ENCODE data around the gene TBC1D22A. TPM values are rescaled to one million over a fixed set of nuclear protein-coding genes. Genes with fewer than 3 reads are reported as not detected.
"Not testable (repeated sequence)": the region's sequence is repeated elsewhere in the genome, so short reads cannot be mapped to it uniquely, and the experiment has no call there.

Gene TBC1D22A
- total RNA-seq, 4 donors from 2014 or later, result 42.6 to 70.4 (median 55.1) TPM

DNA sequence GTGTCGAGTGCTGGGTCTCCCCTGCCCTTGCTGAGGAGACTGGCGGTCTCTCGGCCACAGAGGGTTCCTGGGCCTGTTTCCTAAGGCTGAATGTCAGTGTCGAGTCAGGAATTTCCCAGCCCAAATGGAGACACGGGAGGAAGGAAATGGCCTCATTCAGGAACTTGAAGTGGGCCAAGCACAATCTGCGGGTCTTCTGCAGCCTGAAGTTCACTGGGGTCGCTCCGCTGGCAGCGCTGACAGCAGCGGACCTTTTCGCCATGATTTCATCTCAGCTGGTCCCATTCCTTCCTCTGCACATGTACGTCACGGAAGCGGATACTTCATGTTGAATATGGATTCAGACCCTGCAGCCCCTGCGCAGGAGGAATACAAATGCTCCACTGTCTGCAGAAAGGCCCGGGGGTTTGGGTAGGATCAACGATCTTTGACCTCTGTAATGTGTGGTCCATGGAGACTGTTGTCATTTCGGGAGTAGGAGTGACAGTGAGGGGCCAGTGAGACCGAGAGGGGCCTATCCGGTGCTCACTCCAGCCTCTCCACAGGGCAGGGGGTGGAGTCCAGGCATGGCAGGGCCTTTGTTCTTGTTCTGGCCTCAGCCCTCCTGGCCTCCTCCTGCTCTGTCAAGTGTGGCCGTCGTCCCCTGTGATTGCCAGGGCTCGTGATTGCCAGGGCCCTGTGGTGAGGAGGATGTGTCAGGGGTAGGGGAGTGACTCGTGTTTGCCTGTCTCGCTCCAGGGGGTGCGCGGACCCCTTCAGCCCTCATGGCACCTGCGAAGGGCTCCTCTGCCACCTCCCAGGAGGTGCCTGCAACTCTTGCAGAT lies 402.3 kb downstream of the TBC1D22A start:
- no peak overlapping the region for H3K27ac ChIP-seq
- no peak overlapping the region for H3K4me3 ChIP-seq
- H3K27me3 ChIP-seq, result no peaks in the 10 kb centered on the region
- DNase-seq, result peak in 2 of 3 donors; percentile 38 to 43
- no peaks in the 10 kb centered on the region for H3K9me3 ChIP-seq
- peaks cover 0 to 8% (median 0%) of the 10 kb centered on the region in 3 donors for H3K36me3 ChIP-seq
- H3K4me1 ChIP-seq, result no peaks in the 10 kb centered on the region
- TF ChIP-seq, protein P1, sequence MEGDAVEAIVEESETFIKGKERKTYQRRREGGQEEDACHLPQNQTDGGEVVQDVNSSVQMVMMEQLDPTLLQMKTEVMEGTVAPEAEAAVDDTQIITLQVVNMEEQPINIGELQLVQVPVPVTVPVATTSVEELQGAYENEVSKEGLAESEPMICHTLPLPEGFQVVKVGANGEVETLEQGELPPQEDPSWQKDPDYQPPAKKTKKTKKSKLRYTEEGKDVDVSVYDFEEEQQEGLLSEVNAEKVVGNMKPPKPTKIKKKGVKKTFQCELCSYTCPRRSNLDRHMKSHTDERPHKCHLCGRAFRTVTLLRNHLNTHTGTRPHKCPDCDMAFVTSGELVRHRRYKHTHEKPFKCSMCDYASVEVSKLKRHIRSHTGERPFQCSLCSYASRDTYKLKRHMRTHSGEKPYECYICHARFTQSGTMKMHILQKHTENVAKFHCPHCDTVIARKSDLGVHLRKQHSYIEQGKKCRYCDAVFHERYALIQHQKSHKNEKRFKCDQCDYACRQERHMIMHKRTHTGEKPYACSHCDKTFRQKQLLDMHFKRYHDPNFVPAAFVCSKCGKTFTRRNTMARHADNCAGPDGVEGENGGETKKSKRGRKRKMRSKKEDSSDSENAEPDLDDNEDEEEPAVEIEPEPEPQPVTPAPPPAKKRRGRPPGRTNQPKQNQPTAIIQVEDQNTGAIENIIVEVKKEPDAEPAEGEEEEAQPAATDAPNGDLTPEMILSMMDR (IDR thresholded peaks at IDR 0.05), result no peak
- TF ChIP-seq POLR2A (IDR thresholded peaks at IDR 0.05), result no peak

DNA sequence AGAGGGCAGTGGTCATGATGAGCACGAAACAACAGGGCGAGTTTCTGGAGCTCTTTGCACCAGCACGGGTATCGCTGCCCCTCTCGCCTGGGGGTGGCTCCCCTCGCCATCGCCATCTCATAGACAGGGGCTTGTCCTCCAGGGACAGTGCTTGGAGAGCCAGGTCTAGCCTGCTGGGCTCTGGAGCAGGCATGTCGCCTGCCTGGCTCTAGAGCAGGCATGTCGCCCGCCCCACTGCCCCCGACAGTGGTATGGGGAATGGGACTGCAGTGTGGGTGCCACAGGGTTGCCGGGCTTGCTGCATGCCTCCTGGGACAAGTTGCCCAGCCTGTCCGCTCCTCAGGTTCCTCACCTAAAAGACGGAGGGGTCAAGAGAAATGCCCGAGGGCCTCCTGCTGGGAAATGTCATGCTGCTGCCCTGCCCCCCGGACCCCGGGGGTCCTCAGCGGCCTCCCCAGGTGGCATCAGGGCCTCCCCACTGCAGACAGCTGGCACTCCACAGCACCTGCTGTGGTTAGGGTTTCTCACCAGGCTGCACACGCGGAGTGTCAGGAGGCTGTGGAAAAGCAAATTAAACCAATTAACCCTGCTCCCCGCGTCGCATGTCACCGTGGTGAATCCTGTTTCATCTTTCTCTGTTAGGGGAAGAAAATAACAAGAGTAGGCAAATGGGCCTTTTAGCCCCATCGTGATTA lies 403.0 kb downstream of the TBC1D22A start:
- DNase-seq, result peak in 2 of 3 donors; percentile 32 to 36
- Histone ChIP-seq H3K4me1 (no peaks in the 10 kb centered on the region), H3K27me3 (no peaks in the 10 kb centered on the region), H3K36me3 (peaks cover 0 to 8% (median 0%) of the 10 kb centered on the region in 3 donors), H3K27ac (no peak overlapping the region), H3K9me3 (no peaks in the 10 kb centered on the region), H3K4me3 (no peak overlapping the region)
- TF ChIP-seq, protein P1 (IDR thresholded peaks at IDR 0.05), result no peak
- no peak for TF ChIP-seq POLR2A (IDR thresholded peaks at IDR 0.05)

DNA sequence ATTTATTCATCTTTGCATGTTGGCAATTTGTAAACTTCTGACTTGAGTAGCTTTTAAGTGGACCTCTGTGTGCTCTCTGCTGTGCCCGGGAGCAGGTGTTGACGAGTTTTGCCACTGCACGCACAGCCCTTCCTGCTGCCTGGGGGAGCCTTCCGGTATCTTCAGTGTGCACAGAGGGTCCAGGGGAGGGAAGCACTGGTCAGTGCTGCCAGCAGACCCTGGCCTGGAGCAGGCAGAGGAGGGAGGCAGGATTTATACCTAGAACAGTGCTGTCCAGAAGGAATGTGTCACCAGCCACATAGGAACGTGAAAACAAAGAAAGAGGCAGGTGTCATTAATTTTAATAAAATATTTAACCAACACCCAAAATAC lies 403.6 kb downstream of the TBC1D22A start:
- DNase-seq, result peak in 2 of 3 donors; percentile 20 to 26
- H3K4me1 ChIP-seq, result no peaks in the 10 kb centered on the region
- H3K4me3 ChIP-seq, result no peak overlapping the region
- peaks cover 0 to 8% (median 0%) of the 10 kb centered on the region in 3 donors for H3K36me3 ChIP-seq
- no peaks in the 10 kb centered on the region for H3K9me3 ChIP-seq
- TF ChIP-seq, protein P1 (IDR thresholded peaks at IDR 0.05), result no peak
- no peak for TF ChIP-seq POLR2A (IDR thresholded peaks at IDR 0.05)
- no peak overlapping the region for H3K27ac ChIP-seq
- H3K27me3 ChIP-seq, result no peaks in the 10 kb centered on the region

DNA sequence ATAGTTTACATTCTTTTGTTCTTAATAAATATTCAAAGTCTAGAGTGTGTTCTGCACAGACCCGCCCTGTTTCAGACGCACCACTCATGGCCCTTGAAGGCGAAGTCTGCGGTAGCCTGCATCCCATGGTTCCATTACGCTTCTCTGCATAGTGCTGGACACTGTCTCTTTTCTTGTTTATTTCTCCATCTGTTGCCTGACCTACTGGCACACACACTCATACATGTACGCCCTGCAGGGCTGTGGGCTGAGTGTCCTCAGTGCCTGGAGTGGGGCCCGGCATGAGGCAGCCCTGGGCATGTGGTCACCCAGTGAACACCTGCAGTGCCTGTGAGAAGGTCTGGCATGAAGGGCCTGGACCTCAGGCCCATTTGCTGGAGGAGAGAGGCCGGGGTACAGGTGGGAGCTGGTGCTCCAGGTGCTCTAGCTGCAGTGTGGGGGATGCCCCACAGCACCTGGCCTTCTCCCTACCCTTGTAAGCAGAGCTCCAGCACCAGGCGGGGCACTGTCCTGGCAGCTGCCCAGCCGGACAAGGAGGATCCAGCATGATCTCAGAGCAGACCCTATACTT lies 404.1 kb downstream of the TBC1D22A start:
- H3K36me3 ChIP-seq, result peaks cover 0 to 8% (median 0%) of the 10 kb centered on the region in 3 donors
- no peak overlapping the region for H3K27ac ChIP-seq
- no peaks in the 10 kb centered on the region for H3K4me1 ChIP-seq
- DNase-seq, result peak in 2 of 3 donors; percentile 26 to 40
- H3K27me3 ChIP-seq, result no peaks in the 10 kb centered on the region
- no peak overlapping the region for H3K4me3 ChIP-seq
- H3K9me3 ChIP-seq, result no peaks in the 10 kb centered on the region
- TF ChIP-seq POLR2A (IDR thresholded peaks at IDR 0.05), result no peak
- TF ChIP-seq, protein P1 (IDR thresholded peaks at IDR 0.05), result no peak

DNA sequence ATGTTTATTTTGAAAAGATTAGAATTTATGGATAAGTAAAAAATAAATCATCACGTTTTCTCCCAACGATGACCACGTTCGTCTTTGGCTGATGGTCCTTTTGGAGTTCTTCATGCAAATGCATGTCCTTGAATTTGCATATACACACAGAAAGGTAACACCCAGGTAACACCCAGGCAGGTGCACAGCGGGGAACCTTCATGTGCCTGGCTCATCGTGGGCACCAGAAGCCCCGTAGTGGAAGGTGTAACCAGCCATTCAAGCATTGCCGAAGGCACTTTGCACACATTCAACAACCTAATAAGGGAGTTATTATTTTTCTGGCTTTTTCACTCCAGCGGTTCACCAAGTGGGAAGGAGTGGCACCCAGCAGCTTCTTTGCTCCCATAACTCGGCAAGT lies 404.6 kb downstream of the TBC1D22A start:
- Histone ChIP-seq H3K27me3 (no peaks in the 10 kb centered on the region), H3K27ac (no peak overlapping the region), H3K4me1 (no peaks in the 10 kb centered on the region), H3K4me3 (no peak overlapping the region), H3K36me3 (peaks cover 0 to 8% (median 0%) of the 10 kb centered on the region in 3 donors), H3K9me3 (no peaks in the 10 kb centered on the region)
- TF ChIP-seq, protein P1 (IDR thresholded peaks at IDR 0.05), result no peak
- no peak for TF ChIP-seq POLR2A (IDR thresholded peaks at IDR 0.05)
- DNase-seq, result peak in 1 of 3 donors; percentile 17

DNA sequence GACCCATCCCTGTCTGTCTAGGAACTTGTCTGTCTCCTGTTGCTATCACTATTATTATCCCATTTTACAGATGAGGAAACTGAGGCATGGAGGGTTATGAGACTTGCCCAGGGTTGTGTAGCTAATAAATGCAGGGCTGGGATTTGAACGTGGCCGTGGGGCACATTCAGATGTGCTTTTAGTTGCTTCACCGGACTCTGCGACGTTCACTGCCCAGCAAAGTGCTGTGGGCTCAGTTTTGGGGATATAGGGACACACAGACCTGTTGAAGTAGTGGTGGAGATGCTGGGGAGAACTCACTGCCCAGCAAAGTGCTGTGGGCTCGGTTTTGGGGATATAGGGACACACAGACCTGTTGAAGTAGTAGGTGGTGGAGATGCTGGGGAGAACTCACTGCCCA lies 405.5 kb downstream of the TBC1D22A start:
- H3K36me3 ChIP-seq, H3K27ac ChIP-seq, H3K9me3 ChIP-seq, H3K4me3 ChIP-seq, H3K4me1 ChIP-seq, H3K27me3 ChIP-seq: not testable (repeated sequence)
- peak in 1 of 3 donors; percentile 8 for DNase-seq

Measured in Peyer's patch (tissue), 4 donors.